ENCODE measurements around the gene NDRG3.

DNA sequence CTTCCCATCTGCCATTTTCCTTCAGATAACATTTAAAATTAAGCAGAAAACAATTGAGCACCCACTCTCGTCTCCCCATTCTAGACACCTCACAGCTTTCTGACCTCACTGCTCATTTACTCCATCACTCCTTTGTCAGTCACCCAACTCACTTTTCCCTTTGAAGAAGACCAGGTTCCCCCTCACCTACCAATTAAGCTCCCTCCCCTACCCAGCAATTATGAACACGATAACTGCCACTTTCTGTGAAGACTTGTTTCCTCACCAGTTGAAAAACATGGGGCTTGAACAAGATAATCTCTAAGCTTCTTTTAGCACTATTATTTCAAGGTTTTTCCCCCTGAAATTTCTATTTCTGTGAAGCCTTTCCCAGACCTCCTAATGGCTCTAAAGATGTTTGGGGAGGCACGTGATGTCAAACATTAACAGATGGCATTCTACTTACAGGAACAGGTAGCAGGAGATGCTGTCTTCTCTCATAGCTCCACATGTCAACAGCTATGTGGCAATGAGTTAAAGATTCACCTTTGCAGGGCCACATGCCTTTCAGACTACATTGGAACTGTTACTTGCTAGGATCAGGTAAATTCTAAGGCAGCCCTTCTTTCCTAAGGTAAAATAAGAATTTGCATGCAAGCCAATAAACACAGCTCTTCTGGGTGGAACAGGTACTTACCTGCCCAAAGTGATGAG lies 75.1 kb downstream of the NDRG3 start:
- TF ChIP-seq EZH2 (IDR thresholded peaks at IDR 0.05; ENCODE audit: low read depth, low read length, severe bottlenecking) = no peak
- TF ChIP-seq, protein P1, sequence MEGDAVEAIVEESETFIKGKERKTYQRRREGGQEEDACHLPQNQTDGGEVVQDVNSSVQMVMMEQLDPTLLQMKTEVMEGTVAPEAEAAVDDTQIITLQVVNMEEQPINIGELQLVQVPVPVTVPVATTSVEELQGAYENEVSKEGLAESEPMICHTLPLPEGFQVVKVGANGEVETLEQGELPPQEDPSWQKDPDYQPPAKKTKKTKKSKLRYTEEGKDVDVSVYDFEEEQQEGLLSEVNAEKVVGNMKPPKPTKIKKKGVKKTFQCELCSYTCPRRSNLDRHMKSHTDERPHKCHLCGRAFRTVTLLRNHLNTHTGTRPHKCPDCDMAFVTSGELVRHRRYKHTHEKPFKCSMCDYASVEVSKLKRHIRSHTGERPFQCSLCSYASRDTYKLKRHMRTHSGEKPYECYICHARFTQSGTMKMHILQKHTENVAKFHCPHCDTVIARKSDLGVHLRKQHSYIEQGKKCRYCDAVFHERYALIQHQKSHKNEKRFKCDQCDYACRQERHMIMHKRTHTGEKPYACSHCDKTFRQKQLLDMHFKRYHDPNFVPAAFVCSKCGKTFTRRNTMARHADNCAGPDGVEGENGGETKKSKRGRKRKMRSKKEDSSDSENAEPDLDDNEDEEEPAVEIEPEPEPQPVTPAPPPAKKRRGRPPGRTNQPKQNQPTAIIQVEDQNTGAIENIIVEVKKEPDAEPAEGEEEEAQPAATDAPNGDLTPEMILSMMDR (IDR thresholded peaks at IDR 0.05; ENCODE audit: control extremely low read depth in 1 of 3, insufficient read depth in 1 of 3, low read depth in 1 of 3, low read length in 3 of 3) = no peak
- TF ChIP-seq PHF8 (conservative IDR thresholded peaks at IDR 0.05; ENCODE audit: low read depth, low read length) = no peak
- TF ChIP-seq, protein P2, sequence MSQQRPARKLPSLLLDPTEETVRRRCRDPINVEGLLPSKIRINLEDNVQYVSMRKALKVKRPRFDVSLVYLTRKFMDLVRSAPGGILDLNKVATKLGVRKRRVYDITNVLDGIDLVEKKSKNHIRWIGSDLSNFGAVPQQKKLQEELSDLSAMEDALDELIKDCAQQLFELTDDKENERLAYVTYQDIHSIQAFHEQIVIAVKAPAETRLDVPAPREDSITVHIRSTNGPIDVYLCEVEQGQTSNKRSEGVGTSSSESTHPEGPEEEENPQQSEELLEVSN (IDR thresholded peaks at IDR 0.05) = no peak

All from H1 (cell line).